Umbilical cord (tissue), 2 donors: ENCODE measurements around the gene MYO7B. TPM values are rescaled to one million over a fixed set of nuclear protein-coding genes. Genes with fewer than 3 reads are reported as not detected.

Experiments used
- DNase-seq: peaks from one replicate; pipeline ENCODE4 v3.0.0-alpha.2; 2015; ENCODE audit warnings: low spot score
- total RNA-seq: library from RNA; depleted of rRNA; stranded (reverse); fragments of >200 nt; gene quantifications from one replicate; pipeline ENCODE4 v1.2.3, GENCODE V29; 2014; ENCODE audit warnings: low replicate concordance; ENCODE audit not compliant: insufficient read depth

MYO7B gene
- total RNA-seq, 1 donor from 2014 or later, result not detected

GRCh38 chr2:127624756-127625571 lies 89.5 kb downstream of the MYO7B start:
- no peak for DNase-seq

- DNase-seq, result no peak
These were observed 90.1 kb downstream of the MYO7B start for GRCh38 chr2:127625572-127625951.

- DNase-seq, result no peak
These were observed 90.7 kb downstream of the MYO7B start for GRCh38 chr2:127626175-127626574.

GRCh38 chr2:127626917-127627739 lies 91.6 kb downstream of the MYO7B start:
- no peak for DNase-seq

GRCh38 chr2:127627740-127628571 lies 92.5 kb downstream of the MYO7B start:
- DNase-seq, result no peak

- no peak for DNase-seq
These were observed 93.5 kb downstream of the MYO7B start for GRCh38 chr2:127628767-127629614.

GRCh38 chr2:127629637-127630036 lies 94.2 kb downstream of the MYO7B start:
- DNase-seq, result no peak

- DNase-seq, result no peak
These were observed 94.8 kb downstream of the MYO7B start for GRCh38 chr2:127630096-127630863.

- DNase-seq, result no peak
These were observed 95.5 kb downstream of the MYO7B start for GRCh38 chr2:127630864-127631540.

- DNase-seq, result no peak
These were observed 96.1 kb downstream of the MYO7B start for GRCh38 chr2:127631541-127631996.

GRCh38 chr2:127631997-127632581 lies 96.6 kb downstream of the MYO7B start:
- DNase-seq, result no peak

GRCh38 chr2:127632592-127633489 lies 97.4 kb downstream of the MYO7B start:
- DNase-seq, result no peak

- DNase-seq, result no peak
These were observed 98.1 kb downstream of the MYO7B start for GRCh38 chr2:127633556-127634065.

GRCh38 chr2:127634066-127634617 lies 98.7 kb downstream of the MYO7B start:
- no peak for DNase-seq

- DNase-seq, result no peak
These were observed 99.3 kb downstream of the MYO7B start for GRCh38 chr2:127634626-127635379.

GRCh38 chr2:127635380-127636237 lies 100.1 kb downstream of the MYO7B start:
- DNase-seq, result no peak
